ENCODE measurements around the gene ARHGEF6.

GRCh38 chrX:136781180-136781797, 557 bp upstream of the ARHGEF6 start:
- TF ChIP-seq CTCF (IDR thresholded peaks at IDR 0.05), result no peak
- no peak for TF ChIP-seq POLR2A (IDR thresholded peaks at IDR 0.05)

Measured in Peyer's patch (tissue), 4 donors.